Measurements from ENCODE around the gene NOC2L. TPM values are rescaled to one million over a fixed set of nuclear protein-coding genes. Genes with fewer than 3 reads are reported as not detected.
A peak's percentile ranks its signal among the peaks of the same experiment; 100 is the strongest.

NOC2L gene
- total RNA-seq, 2 donors from 2014 or later: 66.3 to 112 TPM

DNA sequence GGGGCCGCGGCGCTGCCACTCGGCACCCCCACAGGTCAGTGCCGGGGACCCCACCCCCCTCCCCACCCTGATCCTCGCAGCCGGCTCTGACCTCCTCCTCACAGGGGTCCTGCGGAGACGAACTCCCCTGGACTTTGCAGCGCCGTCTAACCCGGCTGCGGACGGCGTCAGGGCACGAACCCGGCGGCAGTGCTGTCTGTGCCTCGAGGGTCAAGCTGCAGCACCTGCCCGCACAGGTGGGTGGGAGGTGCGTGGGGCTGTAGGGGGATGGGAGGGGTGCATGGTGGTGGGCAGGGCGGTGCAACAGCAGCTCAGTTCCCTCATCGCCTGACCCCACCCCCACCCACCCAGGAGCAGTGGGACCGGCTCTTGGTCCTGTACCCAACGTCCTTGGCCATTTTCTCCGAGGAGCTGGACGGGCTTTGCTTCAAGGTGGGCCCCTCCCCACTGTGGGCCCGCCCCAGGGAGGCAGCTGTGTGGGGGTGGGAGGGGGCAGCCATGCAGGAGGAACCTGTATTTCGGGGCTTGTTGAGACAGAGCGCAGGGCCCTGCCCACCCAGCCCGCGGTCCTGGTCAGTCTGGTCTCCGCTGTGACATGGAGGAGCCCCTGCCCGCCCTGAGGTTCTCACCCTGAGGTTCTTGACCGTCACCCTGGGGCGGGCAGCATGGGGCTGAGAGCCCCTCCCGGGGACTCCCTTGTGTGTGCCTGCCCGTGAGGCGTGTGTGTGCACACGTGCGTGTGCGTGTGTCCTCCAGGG lies 12.1 kb upstream of the NOC2L start:
- peaks cover 0 to 7% of the 10 kb centered on the region in 2 donors for H3K9me3 Mint-ChIP-seq
- no peak for DNase-seq (ENCODE audit: low spot score in 2 of 2)
- no peak overlapping the region for H3K27ac Mint-ChIP-seq
- no peak for ATAC-seq
- no peaks in the 10 kb centered on the region for H3K36me3 Mint-ChIP-seq

DNA sequence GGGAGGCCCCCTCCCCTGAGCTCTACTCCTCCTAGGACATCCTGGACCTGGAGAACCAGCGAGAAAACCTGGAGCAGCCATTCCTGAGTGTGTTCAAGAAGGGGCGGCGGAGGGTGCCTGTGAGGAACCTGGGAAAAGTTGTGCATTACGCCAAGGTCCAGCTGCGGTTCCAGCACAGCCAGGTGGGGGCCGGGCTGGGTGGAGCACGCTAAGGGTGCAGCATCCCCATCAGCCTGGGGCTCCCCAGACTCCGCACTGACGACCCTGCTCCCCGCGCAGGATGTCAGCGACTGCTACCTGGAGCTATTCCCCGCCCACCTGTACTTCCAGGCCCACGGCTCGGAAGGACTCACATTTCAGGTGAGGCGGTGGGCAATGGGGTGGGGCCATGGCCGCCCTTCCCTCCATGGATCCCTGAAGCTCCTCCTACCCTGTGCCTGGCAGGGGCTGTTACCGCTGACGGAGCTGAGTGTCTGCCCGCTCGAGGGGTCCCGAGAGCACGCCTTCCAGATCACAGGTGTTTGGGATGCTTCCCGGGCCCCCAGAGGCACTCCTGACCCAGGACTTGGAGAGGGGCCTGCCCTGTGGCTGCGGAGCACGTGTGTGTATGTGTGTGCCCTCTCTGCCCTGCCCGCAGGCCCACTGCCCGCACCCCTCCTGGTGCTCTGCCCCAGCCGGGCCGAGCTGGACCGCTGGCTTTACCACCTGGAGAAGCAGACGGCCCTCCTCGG lies 11.4 kb upstream of the NOC2L start:
- H3K36me3 Mint-ChIP-seq: no peaks in the 10 kb centered on the region
- ATAC-seq: no peak
- DNase-seq (ENCODE audit: low spot score in 2 of 2): no peak
- H3K27ac Mint-ChIP-seq: no peak overlapping the region
- H3K9me3 Mint-ChIP-seq: peaks cover 0 to 7% of the 10 kb centered on the region in 2 donors

GRCh38 chr1:969260-969855 lies 10.3 kb upstream of the NOC2L start:
- Mint-ChIP-seq H3K36me3 (no peaks in the 10 kb centered on the region), H3K9me3 (peaks cover 0 to 7% of the 10 kb centered on the region in 2 donors), H3K27ac (no peak overlapping the region)
- no peak for ATAC-seq
- DNase-seq (ENCODE audit: low spot score in 2 of 2): no peak

GRCh38 chr1:967466-968343 lies 8.6 kb upstream of the NOC2L start:
- peaks cover 0 to 7% of the 10 kb centered on the region in 2 donors for H3K9me3 Mint-ChIP-seq

DNA sequence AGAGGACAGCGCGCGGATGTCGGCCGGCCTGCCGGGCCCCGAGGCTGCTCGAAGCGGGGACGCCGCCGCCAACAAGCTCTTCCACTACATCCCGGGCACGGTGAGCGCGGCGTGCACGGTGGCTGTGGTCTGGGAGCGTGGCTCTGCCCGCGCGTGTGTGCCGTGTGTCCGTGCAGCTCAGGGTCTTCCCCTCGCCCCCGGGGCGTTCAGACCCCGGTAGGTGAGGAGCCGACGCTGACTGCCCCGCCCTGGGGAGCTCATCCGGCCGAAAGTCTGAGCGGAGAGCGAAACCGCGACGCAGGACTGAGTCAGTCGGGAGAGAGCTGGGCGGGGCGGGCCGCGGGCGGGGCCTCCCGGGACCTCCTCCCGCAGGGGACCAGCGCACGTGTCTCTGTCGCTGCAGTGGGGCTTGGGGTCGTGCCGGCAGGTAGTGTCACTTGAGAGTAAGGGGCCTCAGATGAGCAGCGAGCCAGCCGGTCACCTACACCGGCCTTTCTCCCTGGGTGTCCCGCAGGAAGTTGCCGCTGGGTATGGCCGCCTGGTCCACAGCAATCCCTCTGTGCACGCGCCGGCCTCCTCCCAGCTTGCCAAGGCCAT lies 7.7 kb upstream of the NOC2L start:
- H3K27ac Mint-ChIP-seq: no peak overlapping the region

More at GRCh38 chr1:967466-968343, 8.6 kb upstream of the NOC2L start:
- DNase-seq (ENCODE audit: low spot score in 2 of 2): peak in 1 of 2 donors; percentile 53
- Mint-ChIP-seq H3K36me3 (no peaks in the 10 kb centered on the region), H3K27ac (no peak overlapping the region)
- ATAC-seq: no peak

GRCh38 chr1:966135-966703 lies 7.2 kb upstream of the NOC2L start, which contains the start of gene PLEKHN1:
Gene PLEKHN1 (plus strand): TSS chr1:966482. CDS start chr1:966532, 50 bp downstream.
- Mint-ChIP-seq H3K27ac (no peak within 1 kb of the TSS), H3K36me3 (no peaks in the 10 kb centered on the region), H3K9me3 (peaks cover 0 to 7% of the 10 kb centered on the region in 2 donors)
- ATAC-seq (peak; percentile 68 to 71), DNase-seq (ENCODE audit: low spot score in 2 of 2) (no peak)

More for the DNA sequence above, 7.7 kb upstream of the NOC2L start:
- DNase-seq (ENCODE audit: low spot score in 2 of 2): peak; percentile 76 to 81
- Mint-ChIP-seq H3K36me3 (no peaks in the 10 kb centered on the region), H3K9me3 (peaks cover 0 to 7% of the 10 kb centered on the region in 2 donors)
- ATAC-seq: peak; percentile 91 to 94

- H3K27ac Mint-ChIP-seq: no peak overlapping the region
- no peaks in the 10 kb centered on the region for H3K36me3 Mint-ChIP-seq
- peaks cover 0 to 7% of the 10 kb centered on the region in 2 donors for H3K9me3 Mint-ChIP-seq
- no peak for DNase-seq (ENCODE audit: low spot score in 2 of 2)
- ATAC-seq: no peak
These were observed 6.6 kb upstream of the NOC2L start for GRCh38 chr1:965526-966134.

GRCh38 chr1:964691-965525 lies 5.9 kb upstream of the NOC2L start:
- Mint-ChIP-seq H3K27ac (no peak overlapping the region), H3K36me3 (no peaks in the 10 kb centered on the region), H3K9me3 (peaks cover 0 to 7% of the 10 kb centered on the region in 2 donors)
- DNase-seq (ENCODE audit: low spot score in 2 of 2) (no peak), ATAC-seq (no peak)

DNA sequence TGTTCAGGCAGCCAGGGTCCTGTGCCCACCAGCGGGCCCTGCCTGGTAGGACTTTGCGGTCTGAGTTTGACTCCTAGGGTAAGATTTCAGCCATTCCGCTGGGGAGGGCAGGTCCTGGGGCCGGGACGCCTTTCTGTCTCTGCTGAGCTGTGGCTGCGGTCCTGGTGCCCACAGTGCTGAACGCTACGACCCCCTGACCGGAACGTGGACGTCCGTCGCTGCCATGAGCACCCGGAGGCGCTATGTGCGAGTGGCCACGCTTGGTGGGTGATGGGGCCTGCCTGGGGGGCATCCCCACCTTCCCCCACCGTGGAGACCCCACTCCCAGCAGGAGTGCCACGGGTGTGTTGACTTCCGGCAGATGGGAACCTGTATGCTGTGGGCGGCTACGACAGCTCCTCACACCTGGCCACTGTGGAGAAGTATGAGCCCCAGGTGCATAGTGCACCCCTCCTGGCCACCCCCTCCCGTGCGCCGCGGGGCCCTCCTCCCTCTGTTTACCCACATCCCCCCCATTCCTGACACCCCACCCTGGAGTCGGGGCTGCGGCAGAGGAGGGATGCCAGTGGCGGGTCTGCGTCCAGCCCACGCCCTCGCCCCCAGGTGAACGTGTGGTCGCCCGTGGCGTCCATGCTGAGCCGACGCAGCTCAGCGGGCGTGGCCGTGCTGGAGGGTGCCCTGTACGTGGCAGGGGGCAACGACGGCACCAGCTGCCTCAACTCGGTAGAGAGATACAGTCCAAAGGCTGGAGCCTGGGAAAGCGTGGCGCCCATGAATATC lies 4.9 kb upstream of the NOC2L start:
- Mint-ChIP-seq H3K9me3 (no peaks in the 10 kb centered on the region), H3K27ac (no peak overlapping the region), H3K36me3 (peaks cover 0 to 2% of the 10 kb centered on the region in 2 donors)
- ATAC-seq: no peak
- no peak for DNase-seq (ENCODE audit: low spot score in 2 of 2)

DNA sequence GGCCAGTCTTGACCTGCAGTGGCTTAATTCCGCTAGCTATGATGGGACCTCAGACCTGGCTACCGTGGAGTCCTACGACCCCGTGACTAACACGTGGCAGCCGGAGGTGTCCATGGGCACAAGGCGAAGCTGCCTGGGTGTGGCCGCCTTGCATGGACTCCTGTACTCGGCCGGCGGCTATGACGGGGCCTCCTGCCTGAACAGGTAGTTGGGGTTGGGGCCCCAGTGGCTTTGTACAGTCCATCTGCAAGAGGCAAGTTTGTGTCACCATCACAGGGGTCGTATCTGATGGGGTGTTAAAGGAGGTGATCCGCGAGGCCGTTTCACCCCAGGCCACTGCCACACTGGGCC lies 4.2 kb upstream of the NOC2L start:
- no peak overlapping the region for H3K27ac Mint-ChIP-seq

DNA sequence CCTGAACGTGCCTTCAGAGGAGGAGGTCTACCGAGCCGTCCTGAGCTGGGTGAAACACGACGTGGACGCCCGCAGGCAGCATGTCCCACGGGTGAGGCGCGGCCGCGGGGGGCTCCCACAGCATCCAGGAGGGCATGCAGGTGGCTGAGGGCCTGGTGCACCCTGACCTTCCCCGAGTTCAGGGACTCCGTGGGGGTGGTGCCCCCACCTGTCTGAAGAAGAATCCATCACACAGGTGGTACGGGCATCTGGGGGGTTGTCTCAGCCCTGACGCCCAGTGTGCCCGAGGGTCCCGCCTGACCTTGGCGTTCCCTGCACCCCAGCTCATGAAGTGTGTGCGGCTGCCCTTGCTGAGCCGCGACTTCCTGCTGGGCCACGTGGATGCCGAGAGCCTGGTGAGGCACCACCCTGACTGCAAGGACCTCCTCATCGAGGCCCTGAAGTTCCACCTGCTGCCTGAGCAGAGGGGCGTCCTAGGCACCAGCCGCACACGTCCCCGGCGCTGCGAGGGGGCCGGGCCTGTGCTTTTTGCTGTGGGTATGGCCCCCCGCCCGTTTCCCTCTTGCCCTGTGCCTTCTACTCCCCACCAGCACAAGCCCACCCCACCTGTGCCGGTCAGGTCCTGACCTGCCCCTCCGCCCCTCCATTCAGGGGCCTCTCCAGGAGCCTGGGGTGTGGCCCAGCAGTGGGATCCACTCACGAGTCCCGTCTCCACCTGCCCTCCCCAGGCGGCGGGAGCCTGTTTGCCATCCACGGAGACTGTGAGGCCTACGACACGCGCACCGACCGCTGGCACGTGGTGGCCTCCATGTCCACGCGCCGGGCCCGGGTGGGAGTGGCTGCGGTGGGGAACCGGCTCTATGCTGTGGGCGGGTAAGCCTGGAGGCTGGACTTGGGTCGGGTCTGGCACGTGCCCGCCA lies 3.6 kb upstream of the NOC2L start:
- H3K9me3 Mint-ChIP-seq: no peaks in the 10 kb centered on the region
- no peak overlapping the region for H3K27ac Mint-ChIP-seq
- DNase-seq (ENCODE audit: low spot score in 2 of 2): no peak
- no peak for ATAC-seq
- H3K36me3 Mint-ChIP-seq: peaks cover 6 to 12% of the 10 kb centered on the region in 2 donors

More for the DNA sequence above, 4.2 kb upstream of the NOC2L start:
- peaks cover 5 to 9% of the 10 kb centered on the region in 2 donors for H3K36me3 Mint-ChIP-seq
- H3K9me3 Mint-ChIP-seq: no peaks in the 10 kb centered on the region
- ATAC-seq (no peak), DNase-seq (ENCODE audit: low spot score in 2 of 2) (no peak)

DNA sequence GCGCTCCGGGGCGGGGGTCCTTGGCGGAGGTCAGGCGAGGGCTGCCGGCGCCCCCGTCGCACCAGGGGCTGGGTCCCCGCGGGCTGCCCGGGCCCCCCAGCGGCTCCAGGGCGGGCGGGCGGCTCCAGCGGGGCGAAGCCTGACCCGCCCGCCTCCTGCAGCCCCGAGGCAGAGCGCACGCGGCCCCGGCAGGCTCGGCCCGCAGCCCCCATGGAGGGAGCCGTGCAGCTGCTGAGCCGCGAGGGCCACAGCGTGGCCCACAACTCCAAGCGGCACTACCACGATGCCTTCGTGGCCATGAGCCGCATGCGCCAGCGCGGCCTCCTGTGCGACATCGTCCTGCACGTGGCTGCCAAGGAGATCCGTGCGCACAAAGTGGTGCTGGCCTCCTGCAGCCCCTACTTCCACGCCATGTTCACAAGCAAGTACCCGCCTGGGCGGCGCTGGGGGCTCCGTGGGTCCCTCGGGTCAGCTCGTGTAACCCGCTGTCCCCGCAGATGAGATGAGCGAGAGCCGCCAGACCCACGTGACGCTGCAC lies 2.1 kb upstream of the NOC2L start:
- ATAC-seq: no peak
- Mint-ChIP-seq H3K36me3 (peaks cover 6 to 22% of the 10 kb centered on the region in 2 donors), H3K9me3 (no peaks in the 10 kb centered on the region), H3K27ac (no peak overlapping the region)
- no peak for DNase-seq (ENCODE audit: low spot score in 2 of 2)

All from activated naive CD4-positive, alpha-beta T cell treated with anti-CD3 and anti-CD28 coated beads, Interleukin-2, amount 50 U/mL, for 72 hours (primary cell).